MM.1S (cell line): Measurements from ENCODE around the gene MAP3K5.

Source experiments
- DNase-seq: peaks from one replicate; pipeline ENCODE4 v3.0.0-alpha.2; 2015
- H2AFZ ChIP-seq: fragments of 300-600 bp; sonication (generic); 2 replicates; pipeline ENCODE4 v1.6.0; 2016; ENCODE audit warnings: antibody characterized with exemption, low read length
- H3F3A ChIP-seq: fragments of 300-600 bp; sonication (generic); 2 replicates; pipeline ENCODE4 v1.6.1; 2016; ENCODE audit warnings: mild to moderate bottlenecking, antibody characterized with exemption, low read length, moderate library complexity, mixed read lengths; ENCODE audit not compliant: insufficient read depth
- H3K27ac ChIP-seq: fragments of 300-600 bp; sonication (generic); 2 replicates; pipeline ENCODE4 v1.5.1; 2016; ENCODE audit warnings: mild to moderate bottlenecking, low read length
- H3K27me3 ChIP-seq: fragments of 300-600 bp; sonication (generic); replicated peaks from 2 replicates; pipeline ENCODE4 v1.6.0; 2016; ENCODE audit warnings: low read length; ENCODE audit not compliant: insufficient read depth
- H3K36me3 ChIP-seq: fragments of 300-600 bp; sonication (generic); replicated peaks from 2 replicates; pipeline ENCODE4 v1.6.1; 2016; ENCODE audit warnings: mild to moderate bottlenecking, low read length, mixed read lengths; ENCODE audit not compliant: insufficient read depth
- H3K4me1 ChIP-seq: fragments of 300-600 bp; sonication (generic); 2 replicates; pipeline ENCODE4 v1.6.1; 2016; ENCODE audit warnings: low read length, mixed read lengths
- H3K4me2 ChIP-seq: fragments of 300-600 bp; sonication (generic); 2 replicates; pipeline ENCODE4 v1.6.0; 2016; ENCODE audit warnings: low read depth, low read length
- H3K4me3 ChIP-seq: fragments of 300-600 bp; sonication (generic); 2 replicates; pipeline ENCODE4 v1.5.1; 2016; ENCODE audit warnings: low read length, mixed read lengths
- H3K79me2 ChIP-seq: fragments of 300-600 bp; sonication (generic); 2 replicates; pipeline ENCODE4 v1.6.1; 2016; ENCODE audit warnings: mixed run types, low read length, mixed read lengths
- H3K9ac ChIP-seq: fragments of 300-600 bp; sonication (generic); 2 replicates; pipeline ENCODE4 v1.6.1; 2016; ENCODE audit warnings: low read length, mixed read lengths
- H3K9me2 ChIP-seq: fragments of 300-600 bp; sonication (generic); replicated peaks from 2 replicates; pipeline ENCODE4 v1.6.1; 2016; ENCODE audit warnings: mild to moderate bottlenecking, low read length, mixed read lengths; ENCODE audit not compliant: insufficient read depth
- H3K9me3 ChIP-seq: fragments of 300-600 bp; sonication (generic); replicated peaks from 2 replicates; pipeline ENCODE4 v1.6.1; 2016; ENCODE audit warnings: mild to moderate bottlenecking, low read length, mixed read lengths; ENCODE audit not compliant: insufficient read depth
- H4K20me1 ChIP-seq: fragments of 300-600 bp; sonication (generic); 2 replicates; pipeline ENCODE4 v1.6.1; 2016; ENCODE audit warnings: mild to moderate bottlenecking, low read length, moderate library complexity, mixed read lengths; ENCODE audit not compliant: insufficient read depth
- CTCF ChIP-seq: fragments of 300-600 bp; sonication (generic); IDR thresholded peaks from 2 replicates; pipeline ENCODE4 v1.5.1; 2016; ENCODE audit warnings: antibody characterized with exemption, low read length, mixed read lengths
- EZH2 ChIP-seq: fragments of 300-600 bp; sonication (generic); optimal IDR thresholded peaks from 2 replicates; pipeline ENCODE3; 2017; ENCODE audit warnings: low read depth, mild to moderate bottlenecking, antibody characterized with exemption, low read length, mixed read lengths
- EZH2phosphoT487 ChIP-seq: fragments of 300-600 bp; sonication (generic); IDR thresholded peaks from 2 replicates; pipeline ENCODE4 v1.6.1; 2018; ENCODE audit warnings: antibody characterized with exemption, low read length

The MAP3K5 gene

GRCh38 chr6:136683209-136683941, 108.9 kb downstream of the MAP3K5 start:
- H3K9me3 ChIP-seq, result no peaks in the 10 kb centered on the region
- TF ChIP-seq CTCF, result no peak
- no peak for TF ChIP-seq EZH2phosphoT487
- TF ChIP-seq EZH2, result no peak
- no peaks in the 10 kb centered on the region for H3K9me2 ChIP-seq
- DNase-seq, result no peak
- no peaks in the 10 kb centered on the region for H3K79me2 ChIP-seq
- H3K27me3 ChIP-seq, result no peaks in the 10 kb centered on the region
- no peak overlapping the region for H3K9ac ChIP-seq
- H3K4me1 ChIP-seq, result no peaks in the 10 kb centered on the region
- H4K20me1 ChIP-seq, result no peaks in the 10 kb centered on the region
- H3K27ac ChIP-seq, result no peak overlapping the region
- no peak overlapping the region for H2AFZ ChIP-seq
- H3K4me3 ChIP-seq, result no peak overlapping the region
- H3K4me2 ChIP-seq, result no peak overlapping the region
- no peaks in the 10 kb centered on the region for H3K36me3 ChIP-seq
- H3F3A ChIP-seq, result no peaks in the 10 kb centered on the region

- Histone ChIP-seq H3K9me3 (no peaks in the 10 kb centered on the region), H3K27me3 (no peaks in the 10 kb centered on the region), H3K4me3 (no peak overlapping the region), H4K20me1 (no peaks in the 10 kb centered on the region), H3K4me1 (no peaks in the 10 kb centered on the region), H3K36me3 (no peaks in the 10 kb centered on the region), H3K9me2 (no peaks in the 10 kb centered on the region), H3K9ac (no peak overlapping the region), H3K79me2 (no peaks in the 10 kb centered on the region), H2AFZ (no peak overlapping the region), H3F3A (no peaks in the 10 kb centered on the region), H3K4me2 (no peak overlapping the region), H3K27ac (no peak overlapping the region)
- TF ChIP-seq EZH2 (no peak), CTCF (no peak), EZH2phosphoT487 (no peak)
- DNase-seq, result no peak
These were observed 110.0 kb downstream of the MAP3K5 start for GRCh38 chr6:136682292-136682691.

- no peak overlapping the region for H3K27ac ChIP-seq
- H3K36me3 ChIP-seq, result no peaks in the 10 kb centered on the region
- TF ChIP-seq EZH2phosphoT487 (no peak), EZH2 (no peak), CTCF (no peak)
- no peak for DNase-seq
- H4K20me1 ChIP-seq, result no peaks in the 10 kb centered on the region
- no peaks in the 10 kb centered on the region for H3K4me1 ChIP-seq
- H3K9me2 ChIP-seq, result no peaks in the 10 kb centered on the region
- H3K79me2 ChIP-seq, result no peaks in the 10 kb centered on the region
- H3K27me3 ChIP-seq, result no peaks in the 10 kb centered on the region
- no peak overlapping the region for H3K4me3 ChIP-seq
- H3K9ac ChIP-seq, result no peak overlapping the region
- no peaks in the 10 kb centered on the region for H3F3A ChIP-seq
- H3K9me3 ChIP-seq, result no peaks in the 10 kb centered on the region
- no peak overlapping the region for H3K4me2 ChIP-seq
- H2AFZ ChIP-seq, result no peak overlapping the region
These were observed 114.5 kb downstream of the MAP3K5 start for GRCh38 chr6:136677822-136678221.
